ENCODE results near the gene KCNJ15. TPM values are rescaled to one million over a fixed set of nuclear protein-coding genes. Genes with fewer than 3 reads are reported as not detected.

KCNJ15 gene
- total RNA-seq, 1 donor from 2014 or later: 0.51 TPM

- TF ChIP-seq CTCF (IDR thresholded peaks at IDR 0.05): no peak
- peak overlapping the region; percentile 80 for H3K27ac Mint-ChIP-seq (ENCODE audit: unreplicated experiment)
- no peak overlapping the region for H3K4me3 Mint-ChIP-seq (ENCODE audit: unreplicated experiment)
- no peaks in the 10 kb centered on the region for H3K36me3 Mint-ChIP-seq (ENCODE audit: unreplicated experiment)
- peaks cover 59% of the 10 kb centered on the region for H3K4me1 Mint-ChIP-seq (ENCODE audit: unreplicated experiment)
- H3K27me3 Mint-ChIP-seq (ENCODE audit: unreplicated experiment): no peaks in the 10 kb centered on the region
- no peaks in the 10 kb centered on the region for H3K9me3 Mint-ChIP-seq (ENCODE audit: unreplicated experiment)
- no peak for DNase-seq (ENCODE audit: extremely low spot score, unreplicated experiment)
These were observed 94.6 kb downstream of the KCNJ15 start for GRCh38 chr21:38351176-38351959.

- no peak for TF ChIP-seq CTCF (IDR thresholded peaks at IDR 0.05)
- DNase-seq (ENCODE audit: extremely low spot score, unreplicated experiment): no peak
- H3K4me3 Mint-ChIP-seq (ENCODE audit: unreplicated experiment): no peak overlapping the region
These were observed 95.2 kb downstream of the KCNJ15 start for GRCh38 chr21:38351961-38352521.

GRCh38 chr21:38352536-38353219 lies 95.9 kb downstream of the KCNJ15 start:
- peaks cover 59% of the 10 kb centered on the region for H3K4me1 Mint-ChIP-seq (ENCODE audit: unreplicated experiment)
- DNase-seq (ENCODE audit: extremely low spot score, unreplicated experiment): peak; percentile 88
- H3K9me3 Mint-ChIP-seq (ENCODE audit: unreplicated experiment): no peaks in the 10 kb centered on the region
- peak; percentile 92 for TF ChIP-seq CTCF (IDR thresholded peaks at IDR 0.05)
- H3K36me3 Mint-ChIP-seq (ENCODE audit: unreplicated experiment): no peaks in the 10 kb centered on the region
- no peak overlapping the region for H3K4me3 Mint-ChIP-seq (ENCODE audit: unreplicated experiment)
- H3K27ac Mint-ChIP-seq (ENCODE audit: unreplicated experiment): peak overlapping the region; percentile 80
- no peaks in the 10 kb centered on the region for H3K27me3 Mint-ChIP-seq (ENCODE audit: unreplicated experiment)

More at GRCh38 chr21:38351961-38352521, 95.2 kb downstream of the KCNJ15 start:
- H3K27me3 Mint-ChIP-seq (ENCODE audit: unreplicated experiment): no peaks in the 10 kb centered on the region
- no peaks in the 10 kb centered on the region for H3K9me3 Mint-ChIP-seq (ENCODE audit: unreplicated experiment)
- peaks cover 59% of the 10 kb centered on the region for H3K4me1 Mint-ChIP-seq (ENCODE audit: unreplicated experiment)
- peak overlapping the region; percentile 80 for H3K27ac Mint-ChIP-seq (ENCODE audit: unreplicated experiment)
- no peaks in the 10 kb centered on the region for H3K36me3 Mint-ChIP-seq (ENCODE audit: unreplicated experiment)

GRCh38 chr21:38354231-38354630 lies 97.4 kb downstream of the KCNJ15 start:
- Mint-ChIP-seq H3K4me3 (ENCODE audit: unreplicated experiment) (no peak overlapping the region), H3K27me3 (ENCODE audit: unreplicated experiment) (no peaks in the 10 kb centered on the region), H3K27ac (ENCODE audit: unreplicated experiment) (no peak overlapping the region), H3K4me1 (ENCODE audit: unreplicated experiment) (peaks cover 45% of the 10 kb centered on the region), H3K36me3 (ENCODE audit: unreplicated experiment) (no peaks in the 10 kb centered on the region), H3K9me3 (ENCODE audit: unreplicated experiment) (no peaks in the 10 kb centered on the region)
- TF ChIP-seq CTCF (IDR thresholded peaks at IDR 0.05): no peak
- no peak for DNase-seq (ENCODE audit: extremely low spot score, unreplicated experiment)

GRCh38 chr21:38354746-38355145 lies 98.0 kb downstream of the KCNJ15 start:
- TF ChIP-seq CTCF (IDR thresholded peaks at IDR 0.05): no peak
- H3K27me3 Mint-ChIP-seq (ENCODE audit: unreplicated experiment): no peaks in the 10 kb centered on the region
- no peak for DNase-seq (ENCODE audit: extremely low spot score, unreplicated experiment)
- no peaks in the 10 kb centered on the region for H3K36me3 Mint-ChIP-seq (ENCODE audit: unreplicated experiment)
- H3K9me3 Mint-ChIP-seq (ENCODE audit: unreplicated experiment): no peaks in the 10 kb centered on the region
- H3K27ac Mint-ChIP-seq (ENCODE audit: unreplicated experiment): no peak overlapping the region
- H3K4me1 Mint-ChIP-seq (ENCODE audit: unreplicated experiment): peaks cover 39% of the 10 kb centered on the region
- no peak overlapping the region for H3K4me3 Mint-ChIP-seq (ENCODE audit: unreplicated experiment)

Data from osteocyte (in vitro differentiated cells).